ENCODE data around the gene SH2D6. TPM values are rescaled to one million over a fixed set of nuclear protein-coding genes. Genes with fewer than 3 reads are reported as not detected.
"Not testable (repeated sequence)": the region's sequence is repeated elsewhere in the genome, so short reads cannot be mapped to it uniquely, and the experiment has no call there.

SH2D6 gene
- polyA plus RNA-seq, 3 donors: not detected

DNA sequence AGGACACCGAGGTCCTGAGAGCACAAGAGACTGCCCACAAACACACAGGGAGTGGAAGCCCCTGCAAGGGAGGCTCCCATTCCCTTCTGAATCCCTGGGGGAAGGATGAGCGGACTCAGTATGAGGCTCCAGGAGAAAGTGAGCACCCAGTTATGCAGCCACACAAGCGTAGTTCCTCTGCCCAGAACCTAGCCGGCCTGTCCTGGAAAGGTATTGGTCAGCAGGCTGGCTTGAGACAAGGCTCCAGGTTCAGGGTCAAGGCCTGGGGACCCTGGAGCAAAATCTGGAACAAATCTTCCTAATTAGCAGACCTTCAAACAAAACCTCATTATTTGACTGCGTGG lies 7.1 kb upstream of the SH2D6 start:
- intact Hi-C loops (cut with micrococcal nuclease): loop anchor here in 1 of 2 donors (10.0 kb wide), 2 partner anchors 203 to 1153 kb away; partner anchors contain the start of genes C2orf68, CHMP3 and USP39
- Mint-ChIP-seq H3K27ac (peak overlapping the region; percentile 3 to 96 (median 80)), H3K27me3 (ENCODE audit: low read depth in 3 of 3) (peaks cover 0 to 6% (median 3%) of the 10 kb centered on the region in 3 donors), H3K9me3 (no peaks in the 10 kb centered on the region), H3K36me3 (peaks cover 0 to 6% of the 10 kb centered on the region in 2 donors), H3K4me3 (no peak overlapping the region), H3K4me1 (peaks cover 93% of the 10 kb centered on the region)
- peaks cover 63% of the 10 kb centered on the region for H3K79me2 ChIP-seq (ENCODE audit: insufficient read depth, low read length)
- no peak overlapping the region for H3K4me3 ChIP-seq (replicated peaks in 1 of 3; ENCODE audit: low read depth in 2 of 3, low read length in 3 of 3)
- no peaks in the 10 kb centered on the region for H3K27me3 ChIP-seq (ENCODE audit: control insufficient read depth in 2 of 2, insufficient read depth in 2 of 2, low read length in 2 of 2)
- H3K9ac ChIP-seq (ENCODE audit: insufficient read depth, low read length, poor library complexity, severe bottlenecking): no peak overlapping the region
- peaks cover 83 to 100% of the 10 kb centered on the region in 2 donors for H3K4me1 ChIP-seq (ENCODE audit: control insufficient read depth in 1 of 2, insufficient read depth in 2 of 2, low read length in 2 of 2)
- TF ChIP-seq, protein P1, sequence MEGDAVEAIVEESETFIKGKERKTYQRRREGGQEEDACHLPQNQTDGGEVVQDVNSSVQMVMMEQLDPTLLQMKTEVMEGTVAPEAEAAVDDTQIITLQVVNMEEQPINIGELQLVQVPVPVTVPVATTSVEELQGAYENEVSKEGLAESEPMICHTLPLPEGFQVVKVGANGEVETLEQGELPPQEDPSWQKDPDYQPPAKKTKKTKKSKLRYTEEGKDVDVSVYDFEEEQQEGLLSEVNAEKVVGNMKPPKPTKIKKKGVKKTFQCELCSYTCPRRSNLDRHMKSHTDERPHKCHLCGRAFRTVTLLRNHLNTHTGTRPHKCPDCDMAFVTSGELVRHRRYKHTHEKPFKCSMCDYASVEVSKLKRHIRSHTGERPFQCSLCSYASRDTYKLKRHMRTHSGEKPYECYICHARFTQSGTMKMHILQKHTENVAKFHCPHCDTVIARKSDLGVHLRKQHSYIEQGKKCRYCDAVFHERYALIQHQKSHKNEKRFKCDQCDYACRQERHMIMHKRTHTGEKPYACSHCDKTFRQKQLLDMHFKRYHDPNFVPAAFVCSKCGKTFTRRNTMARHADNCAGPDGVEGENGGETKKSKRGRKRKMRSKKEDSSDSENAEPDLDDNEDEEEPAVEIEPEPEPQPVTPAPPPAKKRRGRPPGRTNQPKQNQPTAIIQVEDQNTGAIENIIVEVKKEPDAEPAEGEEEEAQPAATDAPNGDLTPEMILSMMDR (IDR thresholded peaks at IDR 0.05): no peak
- H2AFZ ChIP-seq (ENCODE audit: insufficient read depth, low read depth, low read length, poor library complexity, severe bottlenecking): no peak overlapping the region
- peak in 1 of 3 donors; percentile 4 for DNase-seq
- 100% methylated on average over 4 of the region's 5 CpGs for WGBS (ENCODE audit: insufficient coverage)
- no peaks in the 10 kb centered on the region for H3K36me3 ChIP-seq (replicated peaks in 1 of 2; ENCODE audit: control insufficient read depth in 1 of 2, insufficient read depth in 2 of 2, low read length in 2 of 2)
- H3K4me2 ChIP-seq (replicated peaks; ENCODE audit: extremely low read depth, low read length, poor library complexity, severe bottlenecking): no peak overlapping the region
- no peaks in the 10 kb centered on the region for H4K20me1 ChIP-seq (ENCODE audit: insufficient read depth, low read length)
- H3K27ac ChIP-seq (ENCODE audit: low read depth in 1 of 2, low read length in 2 of 2): peak overlapping the region in 1 of 2 donors; percentile 90
- H3K9me3 ChIP-seq (replicated peaks in 1 of 2; ENCODE audit: control insufficient read depth in 1 of 2, insufficient read depth in 1 of 2, low read length in 2 of 2): no peaks in the 10 kb centered on the region

DNA sequence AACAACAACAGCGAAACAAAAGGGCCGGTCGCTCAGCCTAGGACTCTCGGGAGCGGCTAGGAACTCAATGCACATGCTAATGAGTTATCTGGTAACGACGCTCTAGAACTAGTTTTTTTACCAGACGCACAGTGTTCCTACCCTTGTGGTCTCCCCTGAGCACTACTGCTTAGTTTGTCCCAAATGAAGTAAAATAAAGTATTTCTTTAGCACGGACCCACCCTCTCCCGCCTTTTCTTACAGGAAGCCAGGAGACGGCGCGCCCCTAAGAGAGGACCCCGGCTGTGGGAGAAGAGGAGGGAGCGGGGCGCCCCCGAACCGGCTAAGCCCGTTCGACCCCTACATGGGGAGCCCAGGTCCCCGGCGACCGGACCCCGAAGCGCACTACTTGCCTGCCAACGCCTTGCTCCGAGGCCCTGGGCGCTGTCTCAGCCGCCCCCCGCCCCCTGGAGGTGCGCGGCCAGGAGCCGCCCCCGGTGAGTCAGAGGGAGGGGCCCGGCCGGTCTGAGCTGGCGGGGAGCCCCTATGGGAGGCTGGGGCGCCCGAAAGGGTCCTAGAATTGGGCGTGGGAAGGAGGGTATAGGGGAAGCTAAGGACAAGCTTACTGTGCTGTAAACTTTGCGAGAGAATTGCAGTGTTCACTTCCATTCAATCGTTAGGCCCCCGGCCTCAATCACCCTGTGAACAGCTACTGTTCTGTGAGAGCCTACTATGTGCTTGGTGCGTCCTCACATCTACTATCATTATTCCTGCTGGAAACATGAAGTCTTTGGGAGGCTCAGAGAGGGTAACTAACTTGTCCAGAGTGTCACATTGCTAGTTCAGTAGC lies 4.7 kb upstream of the SH2D6 start:
- H3K4me3 ChIP-seq (replicated peaks in 1 of 3; ENCODE audit: low read depth in 2 of 3, low read length in 3 of 3): peak overlapping the region; percentile 39 to 72 (median 50)
- TF ChIP-seq, protein P1 (IDR thresholded peaks at IDR 0.05): peak; percentile 13
- H3K36me3 Mint-ChIP-seq: peaks cover 0 to 6% of the 10 kb centered on the region in 2 donors
- peak overlapping the region; percentile 78 for H3K4me2 ChIP-seq (replicated peaks; ENCODE audit: extremely low read depth, low read length, poor library complexity, severe bottlenecking)
- H3K9me3 ChIP-seq (replicated peaks in 1 of 2; ENCODE audit: control insufficient read depth in 1 of 2, insufficient read depth in 1 of 2, low read length in 2 of 2): no peaks in the 10 kb centered on the region
- H4K20me1 ChIP-seq (ENCODE audit: insufficient read depth, low read length): no peaks in the 10 kb centered on the region
- peak overlapping the region; percentile 88 for H2AFZ ChIP-seq (ENCODE audit: insufficient read depth, low read depth, low read length, poor library complexity, severe bottlenecking)
- peaks cover 73 to 96% of the 10 kb centered on the region in 2 donors for H3K4me1 ChIP-seq (ENCODE audit: control insufficient read depth in 1 of 2, insufficient read depth in 2 of 2, low read length in 2 of 2)
- no peaks in the 10 kb centered on the region for H3K27me3 ChIP-seq (ENCODE audit: control insufficient read depth in 2 of 2, insufficient read depth in 2 of 2, low read length in 2 of 2)
- WGBS (ENCODE audit: insufficient coverage): under 1% methylated on average over 35 of the region's 44 CpGs
- peaks cover 82% of the 10 kb centered on the region for H3K4me1 Mint-ChIP-seq
- peaks cover 41% of the 10 kb centered on the region for H3K79me2 ChIP-seq (ENCODE audit: insufficient read depth, low read length)
- peaks cover 0 to 6% (median 3%) of the 10 kb centered on the region in 3 donors for H3K27me3 Mint-ChIP-seq (ENCODE audit: low read depth in 3 of 3)
- peak overlapping the region in 1 of 2 donors; percentile 65 for H3K27ac ChIP-seq (ENCODE audit: low read depth in 1 of 2, low read length in 2 of 2)
- H3K9ac ChIP-seq (ENCODE audit: insufficient read depth, low read length, poor library complexity, severe bottlenecking): peak overlapping the region; percentile 68
- no peaks in the 10 kb centered on the region for H3K36me3 ChIP-seq (replicated peaks in 1 of 2; ENCODE audit: control insufficient read depth in 1 of 2, insufficient read depth in 2 of 2, low read length in 2 of 2)
- DNase-seq: peak; percentile 55 to 77 (median 73)
- H3K27ac Mint-ChIP-seq: peak overlapping the region in 6 of 7 donors; percentile 76 to 95 (median 87)
- intact Hi-C loops (cut with micrococcal nuclease): loop anchor here in 1 of 2 donors (10.0 kb wide), 2 partner anchors 201 to 1151 kb away; partner anchors contain the start of genes C2orf68, CHMP3 and USP39
- H3K9me3 Mint-ChIP-seq: peaks cover 0 to 2% (median 0%) of the 10 kb centered on the region in 7 donors
- peak overlapping the region; percentile 87 to 94 for H3K4me3 Mint-ChIP-seq

DNA sequence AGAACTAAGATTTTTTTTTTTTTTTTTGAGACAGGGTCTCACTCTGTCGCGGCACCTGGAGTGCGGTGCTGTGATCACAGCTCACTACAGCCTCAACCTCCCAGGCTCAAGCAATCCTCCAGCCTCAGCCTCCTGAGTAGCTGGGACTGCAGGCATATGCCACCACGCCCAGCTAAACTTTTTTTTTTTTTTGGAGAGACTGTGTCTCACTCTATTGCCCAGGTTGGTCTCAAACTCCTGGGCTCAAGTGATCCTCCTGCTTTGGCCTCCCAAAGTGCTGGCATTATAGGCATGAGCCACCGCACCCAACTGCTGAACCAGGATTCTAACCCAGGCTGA lies 4.1 kb upstream of the SH2D6 start:
- H3K27me3 ChIP-seq (ENCODE audit: control insufficient read depth in 2 of 2, insufficient read depth in 2 of 2, low read length in 2 of 2); H3K9ac ChIP-seq (ENCODE audit: insufficient read depth, low read length, poor library complexity, severe bottlenecking); DNase-seq; H3K27me3 Mint-ChIP-seq (ENCODE audit: low read depth in 3 of 3); H4K20me1 ChIP-seq (ENCODE audit: insufficient read depth, low read length); H3K36me3 Mint-ChIP-seq; H3K9me3 Mint-ChIP-seq; H3K36me3 ChIP-seq (replicated peaks in 1 of 2; ENCODE audit: control insufficient read depth in 1 of 2, insufficient read depth in 2 of 2, low read length in 2 of 2); H3K9me3 ChIP-seq (replicated peaks in 1 of 2; ENCODE audit: control insufficient read depth in 1 of 2, insufficient read depth in 1 of 2, low read length in 2 of 2): not testable (repeated sequence)
- Histone ChIP-seq H2AFZ (ENCODE audit: insufficient read depth, low read depth, low read length, poor library complexity, severe bottlenecking) (peak overlapping the region; percentile 88), H3K4me2 (replicated peaks; ENCODE audit: extremely low read depth, low read length, poor library complexity, severe bottlenecking) (peak overlapping the region; percentile 78), H3K27ac (ENCODE audit: low read depth in 1 of 2, low read length in 2 of 2) (peak overlapping the region in 1 of 2 donors; percentile 65), H3K79me2 (ENCODE audit: insufficient read depth, low read length) (peaks cover 41% of the 10 kb centered on the region), H3K4me3 (replicated peaks in 1 of 3; ENCODE audit: low read depth in 2 of 3, low read length in 3 of 3) (peak overlapping the region in 1 of 3 experiments; percentile 72), H3K4me1 (ENCODE audit: control insufficient read depth in 1 of 2, insufficient read depth in 2 of 2, low read length in 2 of 2) (peaks cover 73 to 96% of the 10 kb centered on the region in 2 donors)
- 79% methylated on average over 5 of the region's 5 CpGs for WGBS (ENCODE audit: insufficient coverage)
- peaks cover 81% of the 10 kb centered on the region for H3K4me1 Mint-ChIP-seq
- H3K27ac Mint-ChIP-seq: peak overlapping the region in 4 of 7 donors; percentile 30 to 76 (median 43)
- H3K4me3 Mint-ChIP-seq: peak overlapping the region in 1 of 2 donors; percentile 87
- intact Hi-C loops (cut with micrococcal nuclease): loop anchor here in 1 of 2 donors (10.0 kb wide), 2 partner anchors 200 to 1150 kb away; partner anchors contain the start of genes C2orf68, CHMP3 and USP39

Measured in CD14-positive monocyte (primary cell).